Measurements from ENCODE around the gene OR51L1.

The OR51L1 gene

DNA sequence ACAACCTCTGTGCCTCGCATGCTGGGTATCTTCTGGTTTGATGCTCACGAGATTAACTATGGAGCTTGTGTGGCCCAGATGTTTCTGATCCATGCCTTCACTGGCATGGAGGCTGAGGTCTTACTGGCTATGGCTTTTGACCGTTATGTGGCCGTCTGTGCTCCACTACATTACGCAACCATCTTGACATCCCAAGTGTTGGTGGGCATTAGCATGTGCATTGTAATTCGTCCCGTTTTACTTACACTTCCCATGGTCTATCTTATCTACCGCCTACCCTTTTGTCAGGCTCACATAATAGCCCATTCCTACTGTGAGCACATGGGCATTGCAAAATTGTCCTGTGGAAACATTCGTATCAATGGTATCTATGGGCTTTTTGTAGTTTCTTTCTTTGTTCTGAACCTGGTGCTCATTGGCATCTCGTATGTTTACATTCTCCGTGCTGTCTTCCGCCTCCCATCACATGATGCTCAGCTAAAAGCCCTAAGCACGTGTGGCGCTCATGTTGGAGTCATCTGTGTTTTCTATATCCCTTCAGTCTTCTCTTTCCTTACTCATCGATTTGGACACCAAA lies 52.2 kb downstream of the OR51L1 start:
- no peak for DNase-seq (ENCODE audit: low spot score)
